GM19025 (cell line): Measurements from ENCODE around the gene SSR4.
"Not testable (repeated sequence)": the region's sequence is repeated elsewhere in the genome, so short reads cannot be mapped to it uniquely, and the experiment has no call there.

Experiments used
- ATAC-seq: cut with Tn5 transposase; IDR thresholded peaks from one replicate; pipeline ENCODE4 v1.9.1; 2021; ENCODE audit warnings: mild to moderate bottlenecking, low read depth, moderate library complexity; ENCODE audit not compliant: unreplicated experiment

SSR4 gene

GRCh38 chrX:153794018-153794896, at the start of gene SSR4, which contains the start of gene IDH3G:
Gene SSR4, plus strand, starts transcription at chrX:153794668. Its CDS starts 20 bp downstream, at chrX:153794688.
Gene IDH3G, minus strand, starts transcription at chrX:153794375. Its CDS starts 49 bp downstream, at chrX:153794326.
- peak; percentile 92 for ATAC-seq

- ATAC-seq, result not testable (repeated sequence)
Measured at GRCh38 chrX:153745067-153745433, 49.4 kb upstream of the SSR4 start.

GRCh38 chrX:153746359-153746758, 48.1 kb upstream of the SSR4 start:
- ATAC-seq, result no peak

GRCh38 chrX:153746991-153747390, 47.5 kb upstream of the SSR4 start:
- not testable (repeated sequence) for ATAC-seq

- ATAC-seq, result not testable (repeated sequence)
Measured at GRCh38 chrX:153749017-153749416, 45.5 kb upstream of the SSR4 start.

GRCh38 chrX:153750127-153750774, 44.2 kb upstream of the SSR4 start:
- no peak for ATAC-seq

GRCh38 chrX:153755136-153755535, 39.3 kb upstream of the SSR4 start:
- no peak for ATAC-seq

- no peak for ATAC-seq
Measured at GRCh38 chrX:153761863-153762262, 32.6 kb upstream of the SSR4 start.

GRCh38 chrX:153762626-153763173, 31.8 kb upstream of the SSR4 start:
- ATAC-seq, result no peak

GRCh38 chrX:153763298-153763932, 31.1 kb upstream of the SSR4 start:
- no peak for ATAC-seq

GRCh38 chrX:153763989-153764755, 30.3 kb upstream of the SSR4 start, which contains the start of gene PLXNB3:
Gene PLXNB3, plus strand, starts transcription at chrX:153764249. Its CDS starts 1,287 bp downstream, at chrX:153765536.
- no peak for ATAC-seq

GRCh38 chrX:153764786-153765137, 29.7 kb upstream of the SSR4 start:
- no peak for ATAC-seq

- ATAC-seq, result no peak
Measured at GRCh38 chrX:153765138-153766079, 29.1 kb upstream of the SSR4 start.

- ATAC-seq, result no peak
Measured at GRCh38 chrX:153766098-153766817, 28.2 kb upstream of the SSR4 start.

GRCh38 chrX:153766871-153767673, 27.4 kb upstream of the SSR4 start:
- ATAC-seq, result no peak

GRCh38 chrX:153767674-153768055, 26.8 kb upstream of the SSR4 start:
- no peak for ATAC-seq

GRCh38 chrX:153768311-153769157, 25.9 kb upstream of the SSR4 start:
- ATAC-seq, result no peak
